Left lung (tissue), 10 donors: ENCODE data around the gene RC3H2. TPM values are rescaled to one million over a fixed set of nuclear protein-coding genes. Genes with fewer than 3 reads are reported as not detected.

Experiments
- ATAC-seq: fragments of 200-7000 bp; cut with Tn5 transposase; one replicate; pipeline ENCODE4 v1.9.1; 2020; ENCODE audit warnings: moderate library complexity
- DNase-seq, 4 donors: peaks; one replicate each; pipeline ENCODE4 v3.0.0-alpha.2; 2013 to 2020
- H3K27ac ChIP-seq, 2 donors: fragments of 200-600 bp; sonication (generic) in 1 of 2; one replicate each; pipeline versions ENCODE4 v1.5.0 to v1.8.0; 2020 to 2021
- H3K27me3 ChIP-seq, 2 donors: fragments of 200-600 bp; sonication (generic) in 1 of 2; one replicate each; pipeline versions ENCODE4 v1.5.0 to v1.8.0; 2020 to 2021
- H3K36me3 ChIP-seq, 2 donors: fragments of 200-600 bp; sonication (generic) in 1 of 2; one replicate each; pipeline versions ENCODE4 v1.5.0 to v1.8.0; 2020 to 2021
- H3K4me1 ChIP-seq, 2 donors: fragments of 200-600 bp; one replicate each; pipeline ENCODE4 v1.8.0; 2021
- H3K4me3 ChIP-seq, 2 donors: fragments of 200-600 bp; sonication (generic) in 1 of 2; one replicate each; pipeline versions ENCODE4 v1.5.0 to v1.8.0; 2020 to 2021; ENCODE audit warnings: mild to moderate bottlenecking in 1 of 2
- H3K9me3 ChIP-seq, 2 donors: fragments of 200-600 bp; sonication (generic) in 1 of 2; one replicate each; pipeline versions ENCODE4 v1.5.0 to v1.8.0; 2020 to 2021
- intact Hi-C, 2 donors: fragments of 100-400 bp; cut with DNase I; formaldehyde crosslinking; loops; one replicate each; pipeline versions ENCODE4 v1.11.2 to v1.14.2; 2022
- polyA plus RNA-seq, 6 donors: library from polyadenylated mRNA; unstranded; fragments of 120-200 nt; gene quantifications; one replicate each; pipeline ENCODE4 v1.2.1, GENCODE V29; 2013; ENCODE audit not compliant: insufficient read length in 6 of 6
- total RNA-seq, 2 donors: library from RNA; stranded (reverse); fragmentation: NEBNext Ultra II Directional; extraction: Animal tissue kit (Norgen Biotek cat#: 25700); gene quantifications; one replicate each; pipeline ENCODE4 v1.2.1, GENCODE V29; 2021
- TF ChIP-seq, protein P1 (sequence below), 2 donors: fragments of 200-600 bp; sonication (generic) in 1 of 2; IDR thresholded peaks; one replicate each; pipeline versions ENCODE4 v1.5.0 to v1.8.0; 2021; ENCODE audit warnings: antibody characterized with exemption in 2 of 2
- donor health status: DM: no; HTN: yes; CAD: no.
- donor health status: DM: no; HTN: no; CAD: no.

Gene RC3H2
- total and polyA plus RNA-seq, 8 donors, result 39.8 to 48.3 (median 42.2) TPM

- no peak for ATAC-seq
- intact Hi-C loops, result no loop called here
Observed at GRCh38 chr9:122820490-122820845, 84.7 kb downstream of the RC3H2 start.

DNA sequence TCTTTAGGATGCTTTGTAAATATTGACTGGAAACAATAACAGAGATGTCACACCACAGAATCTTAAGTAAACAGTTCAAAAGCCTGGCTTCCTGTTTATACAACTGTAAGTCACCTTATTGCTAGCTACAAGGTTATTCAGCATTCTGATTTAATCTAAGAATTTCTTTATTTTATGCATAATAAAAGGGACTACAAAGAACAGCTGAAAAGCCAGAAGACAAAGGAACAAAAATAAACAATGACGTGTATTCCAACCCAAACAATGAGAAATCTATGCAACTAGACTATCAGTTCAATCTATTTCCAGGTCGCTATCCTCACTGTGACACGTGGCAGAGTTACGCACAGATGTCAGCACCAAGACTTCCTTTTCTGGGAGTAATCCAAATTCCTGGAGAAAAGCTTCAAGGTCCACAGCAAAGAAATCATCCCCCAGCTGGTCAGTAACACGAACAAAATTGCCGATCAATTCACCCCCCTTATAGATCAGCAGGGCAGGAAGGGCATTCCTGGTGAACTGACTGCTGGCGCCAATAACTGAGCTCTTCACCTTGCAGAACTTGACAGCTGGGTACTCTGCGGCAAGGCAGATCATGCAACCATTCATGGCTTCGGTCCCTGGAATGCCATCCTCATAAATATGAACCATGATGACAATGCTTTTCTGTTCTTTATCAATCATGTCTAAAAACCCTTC, 85.2 kb downstream of the RC3H2 start:
- peaks cover 2 to 53% of the 10 kb centered on the region in 2 donors for H3K4me1 ChIP-seq
- DNase-seq (peak in 1 of 4 donors; percentile 10), ATAC-seq (no peak)
- H3K27me3 ChIP-seq, result no peaks in the 10 kb centered on the region
- no peaks in the 10 kb centered on the region for H3K9me3 ChIP-seq
- H3K27ac ChIP-seq, result peak overlapping the region in 1 of 2 donors; percentile 52
- H3K4me3 ChIP-seq, result no peak overlapping the region
- H3K36me3 ChIP-seq, result peaks cover 0 to 69% of the 10 kb centered on the region in 2 donors
- intact Hi-C loops, result no loop called here
- TF ChIP-seq, protein P1, sequence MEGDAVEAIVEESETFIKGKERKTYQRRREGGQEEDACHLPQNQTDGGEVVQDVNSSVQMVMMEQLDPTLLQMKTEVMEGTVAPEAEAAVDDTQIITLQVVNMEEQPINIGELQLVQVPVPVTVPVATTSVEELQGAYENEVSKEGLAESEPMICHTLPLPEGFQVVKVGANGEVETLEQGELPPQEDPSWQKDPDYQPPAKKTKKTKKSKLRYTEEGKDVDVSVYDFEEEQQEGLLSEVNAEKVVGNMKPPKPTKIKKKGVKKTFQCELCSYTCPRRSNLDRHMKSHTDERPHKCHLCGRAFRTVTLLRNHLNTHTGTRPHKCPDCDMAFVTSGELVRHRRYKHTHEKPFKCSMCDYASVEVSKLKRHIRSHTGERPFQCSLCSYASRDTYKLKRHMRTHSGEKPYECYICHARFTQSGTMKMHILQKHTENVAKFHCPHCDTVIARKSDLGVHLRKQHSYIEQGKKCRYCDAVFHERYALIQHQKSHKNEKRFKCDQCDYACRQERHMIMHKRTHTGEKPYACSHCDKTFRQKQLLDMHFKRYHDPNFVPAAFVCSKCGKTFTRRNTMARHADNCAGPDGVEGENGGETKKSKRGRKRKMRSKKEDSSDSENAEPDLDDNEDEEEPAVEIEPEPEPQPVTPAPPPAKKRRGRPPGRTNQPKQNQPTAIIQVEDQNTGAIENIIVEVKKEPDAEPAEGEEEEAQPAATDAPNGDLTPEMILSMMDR (IDR thresholded peaks at IDR 0.05), result no peak

More at GRCh38 chr9:122820490-122820845, 84.7 kb downstream of the RC3H2 start:
- H3K27me3 ChIP-seq, result no peaks in the 10 kb centered on the region
- H3K9me3 ChIP-seq, result no peaks in the 10 kb centered on the region
- peak overlapping the region in 1 of 2 donors; percentile 52 for H3K27ac ChIP-seq
- TF ChIP-seq, protein P1 (IDR thresholded peaks at IDR 0.05), result no peak
- peaks cover 0 to 74% of the 10 kb centered on the region in 2 donors for H3K36me3 ChIP-seq
- H3K4me1 ChIP-seq, result peaks cover 2 to 52% of the 10 kb centered on the region in 2 donors
- DNase-seq, result no peak
- no peak overlapping the region for H3K4me3 ChIP-seq

- DNase-seq, result no peak
- Histone ChIP-seq H3K27ac (peak overlapping the region in 1 of 2 donors; percentile 51), H3K27me3 (no peaks in the 10 kb centered on the region), H3K36me3 (peaks cover 0 to 64% of the 10 kb centered on the region in 2 donors), H3K4me3 (no peak overlapping the region), H3K9me3 (no peaks in the 10 kb centered on the region), H3K4me1 (peaks cover 2 to 53% of the 10 kb centered on the region in 2 donors)
- no peak for ATAC-seq
- TF ChIP-seq, protein P1 (IDR thresholded peaks at IDR 0.05), result no peak
- intact Hi-C loops, result no loop called here
Observed at GRCh38 chr9:122819326-122819725, 85.8 kb downstream of the RC3H2 start.

DNA sequence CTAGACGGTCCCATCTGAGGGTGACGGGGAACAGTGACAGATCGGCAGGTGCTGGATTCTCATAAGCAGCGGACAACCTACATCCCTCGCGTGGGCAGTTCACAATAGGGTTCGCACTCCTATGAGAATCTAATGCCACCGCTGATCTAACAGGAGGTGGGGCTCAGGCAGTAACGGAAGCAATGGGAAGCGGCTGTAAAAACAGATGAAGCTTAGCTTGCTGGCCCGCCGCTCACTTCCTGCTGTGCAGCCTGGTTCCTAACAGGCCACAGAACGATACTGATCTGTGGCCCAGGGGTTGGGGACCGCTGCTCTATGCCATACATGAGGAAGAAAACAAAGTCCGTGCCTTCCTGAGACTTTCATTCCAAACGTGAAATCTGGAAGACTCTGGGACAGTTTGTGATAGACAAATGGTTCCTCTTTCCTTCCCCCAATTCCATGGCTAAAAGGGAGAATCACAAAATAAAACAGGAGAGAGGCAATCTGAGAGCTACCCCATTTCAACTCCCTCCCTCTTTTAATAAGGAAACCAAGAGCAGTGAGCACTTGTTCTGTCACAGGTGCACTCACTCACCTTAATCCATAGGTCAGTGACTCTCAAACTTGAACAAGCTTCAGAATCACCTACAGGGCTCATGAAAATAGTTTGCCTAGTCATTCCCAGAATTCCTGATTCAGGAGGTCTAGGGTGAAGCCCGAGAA, 88.8 kb downstream of the RC3H2 start:
- DNase-seq, result peak in 2 of 4 donors; percentile 35 to 42
- intact Hi-C loops, result no loop called here
- TF ChIP-seq, protein P1 (IDR thresholded peaks at IDR 0.05), result no peak
- Histone ChIP-seq H3K9me3 (no peaks in the 10 kb centered on the region), H3K27ac (peak overlapping the region in 1 of 2 donors; percentile 64), H3K4me1 (peaks cover 2 to 40% of the 10 kb centered on the region in 2 donors), H3K4me3 (no peak overlapping the region), H3K36me3 (peaks cover 0 to 39% of the 10 kb centered on the region in 2 donors), H3K27me3 (no peaks in the 10 kb centered on the region)
- ATAC-seq, result peak; percentile 67

GRCh38 chr9:122815544-122815943, 89.6 kb downstream of the RC3H2 start:
- peaks cover 2 to 33% of the 10 kb centered on the region in 2 donors for H3K4me1 ChIP-seq
- H3K27ac ChIP-seq, result peak overlapping the region in 1 of 2 donors; percentile 64
- intact Hi-C loops, result no loop called here

More at GRCh38 chr9:122815544-122815943, 89.6 kb downstream of the RC3H2 start:
- ATAC-seq (no peak), DNase-seq (no peak)
- no peaks in the 10 kb centered on the region for H3K27me3 ChIP-seq
- TF ChIP-seq, protein P1 (IDR thresholded peaks at IDR 0.05), result no peak
- no peak overlapping the region for H3K4me3 ChIP-seq
- peaks cover 0 to 33% of the 10 kb centered on the region in 2 donors for H3K36me3 ChIP-seq
- H3K9me3 ChIP-seq, result no peaks in the 10 kb centered on the region
